OCI-LY7 (cell line): ENCODE data around the gene POMGNT2.

Experiments
- EZH2phosphoT487 ChIP-seq: fragments of 200-600 bp; sonication (generic); IDR thresholded peaks from 2 replicates; pipeline ENCODE4 v1.6.1; 2018; ENCODE audit warnings: low read depth, borderline replicate concordance, mild to moderate bottlenecking, mixed run types, antibody characterized with exemption, low read length, moderate library complexity, mixed read lengths
- TF ChIP-seq, protein P1 (sequence below): fragments of 200-600 bp; sonication (generic); conservative IDR thresholded peaks from 2 replicates; pipeline ENCODE4 v1.5.1; 2014; ENCODE audit warnings: mild to moderate bottlenecking, antibody characterized with exemption, low read length, moderate library complexity, mixed read lengths

DNA sequence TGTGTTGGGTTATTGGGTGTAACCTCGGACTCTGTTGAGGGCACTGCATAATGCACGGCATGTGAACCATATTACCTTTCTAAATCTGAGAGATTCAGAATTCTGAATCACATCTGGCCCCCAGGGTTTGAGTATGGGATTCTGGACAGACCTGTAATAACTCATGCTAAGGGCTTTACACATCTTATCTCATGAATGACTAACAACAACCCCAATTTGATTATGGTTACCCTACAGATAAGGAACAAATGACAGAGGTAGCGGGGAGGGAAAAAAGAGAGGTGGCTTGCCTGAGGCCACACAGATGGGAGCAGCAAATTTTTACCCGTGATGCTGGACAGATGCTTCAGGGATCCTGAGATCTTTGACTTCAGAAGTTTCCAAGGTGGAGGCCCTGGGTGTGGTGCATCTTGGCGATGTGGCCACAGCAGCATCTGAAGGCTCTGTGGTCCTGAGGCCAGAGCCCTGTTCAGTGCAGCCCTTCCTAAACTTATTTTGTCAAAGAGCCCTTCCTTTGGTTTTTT, 43.8 kb downstream of the POMGNT2 start:
- TF ChIP-seq, protein P1, sequence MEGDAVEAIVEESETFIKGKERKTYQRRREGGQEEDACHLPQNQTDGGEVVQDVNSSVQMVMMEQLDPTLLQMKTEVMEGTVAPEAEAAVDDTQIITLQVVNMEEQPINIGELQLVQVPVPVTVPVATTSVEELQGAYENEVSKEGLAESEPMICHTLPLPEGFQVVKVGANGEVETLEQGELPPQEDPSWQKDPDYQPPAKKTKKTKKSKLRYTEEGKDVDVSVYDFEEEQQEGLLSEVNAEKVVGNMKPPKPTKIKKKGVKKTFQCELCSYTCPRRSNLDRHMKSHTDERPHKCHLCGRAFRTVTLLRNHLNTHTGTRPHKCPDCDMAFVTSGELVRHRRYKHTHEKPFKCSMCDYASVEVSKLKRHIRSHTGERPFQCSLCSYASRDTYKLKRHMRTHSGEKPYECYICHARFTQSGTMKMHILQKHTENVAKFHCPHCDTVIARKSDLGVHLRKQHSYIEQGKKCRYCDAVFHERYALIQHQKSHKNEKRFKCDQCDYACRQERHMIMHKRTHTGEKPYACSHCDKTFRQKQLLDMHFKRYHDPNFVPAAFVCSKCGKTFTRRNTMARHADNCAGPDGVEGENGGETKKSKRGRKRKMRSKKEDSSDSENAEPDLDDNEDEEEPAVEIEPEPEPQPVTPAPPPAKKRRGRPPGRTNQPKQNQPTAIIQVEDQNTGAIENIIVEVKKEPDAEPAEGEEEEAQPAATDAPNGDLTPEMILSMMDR, result no peak
- TF ChIP-seq EZH2phosphoT487, result no peak
